Activated naive CD8-positive, alpha-beta T cell treated with anti-CD3 and anti-CD28 coated beads, Interleukin-2, amount 10 ng/mL, durations not matched to agents 7 days and 5 days (primary cell): ENCODE measurements around the gene REELD1. TPM values are rescaled to one million over a fixed set of nuclear protein-coding genes. Genes with fewer than 3 reads are reported as not detected.

ENCODE experiments used
- ATAC-seq: fragments of 150-1000 bp; cut with Tn5 transposase; one replicate; pipeline ENCODE4 v1.10.0; 2021; ENCODE audit warnings: low read depth, moderate library complexity
- POLR2A ChIA-PET: fragments of 350-600 bp; sonication (Branson Sonifier 250); formaldehyde crosslinking; loops from one replicate; lab custom pipeline; 2021; ENCODE audit warnings: antibody characterized with exemption; lab: Charles Lee
- DNase-seq: peaks from one replicate; pipeline ENCODE4 v3.0.0; 2021
- H3K27ac Mint-ChIP-seq: one replicate; pipeline ENCODE4 v1.8.0; 2022; ENCODE audit warnings: mild to moderate bottlenecking, mixed read lengths
- H3K27me3 Mint-ChIP-seq: one replicate; pipeline ENCODE4 v1.8.0; 2022; ENCODE audit warnings: mild to moderate bottlenecking, moderate library complexity, mixed read lengths
- H3K36me3 Mint-ChIP-seq: one replicate; pipeline ENCODE4 v1.8.0; 2021; ENCODE audit warnings: mild to moderate bottlenecking, mixed read lengths
- H3K4me1 Mint-ChIP-seq: one replicate; pipeline ENCODE4 v1.8.0; 2021; ENCODE audit warnings: mixed read lengths
- H3K4me3 Mint-ChIP-seq: one replicate; pipeline ENCODE4 v1.8.0; 2022; ENCODE audit warnings: mild to moderate bottlenecking, moderate library complexity, mixed read lengths
- H3K9me3 Mint-ChIP-seq: one replicate; pipeline ENCODE4 v1.8.0; 2021; ENCODE audit warnings: mixed read lengths
- total RNA-seq, 2 experiments: library from RNA; stranded (reverse); gene quantifications; one replicate each; pipeline ENCODE4 v1.2.3, GENCODE V29; 2021

Gene REELD1
- total RNA-seq, 2 experiments from 2014 or later = 0.28 to 0.55 TPM

DNA sequence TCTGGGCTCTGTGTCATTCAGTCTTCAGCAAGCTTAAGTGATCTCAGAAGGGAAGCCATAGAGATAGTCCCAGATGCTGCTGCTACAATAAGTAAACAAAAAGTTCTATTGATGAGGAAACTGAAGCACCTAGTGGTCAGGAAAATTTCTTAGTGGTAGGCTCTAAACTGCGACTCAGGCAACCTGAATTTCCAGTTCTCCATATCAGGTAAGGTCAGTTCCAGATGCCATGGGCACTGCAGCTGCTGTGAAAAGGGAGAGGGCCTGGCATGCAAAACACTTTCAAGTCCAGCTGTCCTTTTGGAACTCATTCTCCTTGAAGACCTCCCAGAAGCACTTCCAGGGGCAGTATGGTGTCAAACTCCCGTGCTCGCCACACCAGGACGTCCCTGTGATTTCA, 46.2 kb downstream of the REELD1 start:
- no peaks in the 10 kb centered on the region for H3K27me3 Mint-ChIP-seq
- peaks cover 10% of the 10 kb centered on the region for H3K36me3 Mint-ChIP-seq
- no peak overlapping the region for H3K27ac Mint-ChIP-seq
- no peak for DNase-seq
- no peaks in the 10 kb centered on the region for H3K4me1 Mint-ChIP-seq
- no peaks in the 10 kb centered on the region for H3K9me3 Mint-ChIP-seq
- POLR2A ChIA-PET = no interaction called here
- no peak for ATAC-seq
- no peak overlapping the region for H3K4me3 Mint-ChIP-seq

DNA sequence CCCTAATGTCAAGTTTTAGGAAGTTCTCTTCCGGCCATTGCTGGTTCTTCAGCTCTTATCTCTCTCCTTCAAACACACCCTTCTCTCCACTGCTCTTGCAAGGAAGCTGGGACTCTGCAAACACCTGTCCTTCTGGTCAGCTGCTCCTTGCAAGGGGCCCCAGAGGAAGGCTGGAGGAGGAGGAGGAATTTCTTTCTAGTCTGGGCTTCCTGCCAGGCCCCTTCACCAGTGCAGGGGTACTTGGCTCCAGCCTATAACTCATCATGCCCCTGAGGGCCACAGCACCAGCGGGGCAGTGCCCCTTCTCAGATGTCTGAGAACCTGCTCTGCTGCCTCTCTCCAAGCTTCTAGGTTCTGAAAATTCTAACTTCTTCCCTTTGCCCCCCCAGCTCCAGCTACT, 46.7 kb downstream of the REELD1 start:
- Mint-ChIP-seq H3K9me3 (no peaks in the 10 kb centered on the region), H3K4me1 (no peaks in the 10 kb centered on the region), H3K27ac (no peak overlapping the region), H3K4me3 (no peak overlapping the region), H3K36me3 (peaks cover 10% of the 10 kb centered on the region), H3K27me3 (no peaks in the 10 kb centered on the region)
- ATAC-seq (no peak), DNase-seq (no peak)
- POLR2A ChIA-PET = no interaction called here

DNA sequence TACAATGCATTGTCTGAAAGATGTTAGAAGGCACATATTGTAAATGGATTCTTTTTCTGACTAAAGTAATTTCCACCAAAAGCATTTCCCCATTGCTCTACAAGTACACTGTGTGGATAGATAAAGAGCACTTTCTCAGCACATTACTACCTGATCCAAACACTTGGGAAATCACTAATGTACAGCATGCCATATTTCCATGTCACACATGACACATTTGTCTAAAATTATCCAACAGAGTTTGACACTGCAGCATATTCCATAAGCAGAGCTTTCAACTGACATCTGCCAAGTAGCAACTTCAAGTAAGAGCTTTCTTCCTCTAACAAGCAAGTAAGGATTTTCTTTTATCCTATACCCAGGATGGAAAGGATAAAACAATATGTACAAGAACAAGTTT, 49.5 kb downstream of the REELD1 start:
- Mint-ChIP-seq H3K27ac (no peak overlapping the region), H3K9me3 (no peaks in the 10 kb centered on the region), H3K4me1 (no peaks in the 10 kb centered on the region), H3K4me3 (no peak overlapping the region), H3K36me3 (peaks cover 7% of the 10 kb centered on the region), H3K27me3 (no peaks in the 10 kb centered on the region)
- POLR2A ChIA-PET = no interaction called here
- ATAC-seq (no peak), DNase-seq (no peak)

DNA sequence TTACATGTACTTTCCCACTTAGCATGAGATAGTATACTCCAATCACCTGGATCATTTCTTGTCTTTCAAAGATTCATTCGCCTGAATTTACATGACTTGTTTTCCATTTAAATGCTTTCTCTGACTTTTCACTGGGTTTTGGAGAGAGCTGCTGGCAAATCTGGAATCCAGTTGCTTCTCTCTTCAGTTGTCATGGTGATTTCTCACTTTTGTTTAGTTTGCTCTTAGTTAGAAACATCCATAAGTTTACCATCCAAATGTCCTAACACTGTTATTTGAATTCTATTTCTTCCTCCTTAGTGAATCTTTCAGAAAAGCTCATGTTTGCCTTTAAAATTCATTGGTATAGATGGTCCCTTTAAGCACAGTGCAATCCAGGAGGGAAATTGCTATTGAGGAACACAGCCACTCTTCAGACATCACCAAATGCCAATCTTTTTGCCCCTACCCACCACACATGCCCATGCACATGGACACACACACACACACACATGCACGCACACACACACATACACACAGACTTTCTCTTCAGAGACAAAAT, 51.7 kb downstream of the REELD1 start:
- POLR2A ChIA-PET = no interaction called here
- DNase-seq = no peak
- Mint-ChIP-seq H3K27me3 (no peaks in the 10 kb centered on the region), H3K9me3 (no peaks in the 10 kb centered on the region), H3K4me1 (no peaks in the 10 kb centered on the region), H3K27ac (no peak overlapping the region), H3K4me3 (no peak overlapping the region), H3K36me3 (peaks cover 4% of the 10 kb centered on the region)
- ATAC-seq = no peak

DNA sequence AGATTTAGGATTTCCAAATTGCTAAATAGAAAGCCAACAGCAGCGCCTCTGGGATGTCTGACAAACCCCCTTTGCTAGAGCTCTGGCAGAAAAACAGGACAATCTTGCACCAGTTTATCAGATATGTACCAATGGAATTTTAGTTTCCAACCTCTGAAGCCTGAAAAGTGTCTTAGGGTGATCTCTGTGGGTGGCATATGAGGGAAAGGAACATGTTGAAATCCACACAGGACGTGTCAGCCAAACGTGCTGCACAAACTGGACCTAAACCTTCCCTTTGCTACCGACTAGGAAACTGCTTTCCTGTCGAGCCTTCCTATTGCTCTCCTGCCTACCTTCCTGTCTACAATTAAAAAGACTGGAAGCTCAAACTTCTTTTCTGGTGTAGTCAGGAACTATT, 53.5 kb downstream of the REELD1 start:
- POLR2A ChIA-PET = no interaction called here
- Mint-ChIP-seq H3K27ac (no peak overlapping the region), H3K36me3 (peaks cover 1% of the 10 kb centered on the region), H3K4me1 (no peaks in the 10 kb centered on the region), H3K4me3 (no peak overlapping the region), H3K27me3 (no peaks in the 10 kb centered on the region), H3K9me3 (no peaks in the 10 kb centered on the region)
- no peak for DNase-seq
- no peak for ATAC-seq

DNA sequence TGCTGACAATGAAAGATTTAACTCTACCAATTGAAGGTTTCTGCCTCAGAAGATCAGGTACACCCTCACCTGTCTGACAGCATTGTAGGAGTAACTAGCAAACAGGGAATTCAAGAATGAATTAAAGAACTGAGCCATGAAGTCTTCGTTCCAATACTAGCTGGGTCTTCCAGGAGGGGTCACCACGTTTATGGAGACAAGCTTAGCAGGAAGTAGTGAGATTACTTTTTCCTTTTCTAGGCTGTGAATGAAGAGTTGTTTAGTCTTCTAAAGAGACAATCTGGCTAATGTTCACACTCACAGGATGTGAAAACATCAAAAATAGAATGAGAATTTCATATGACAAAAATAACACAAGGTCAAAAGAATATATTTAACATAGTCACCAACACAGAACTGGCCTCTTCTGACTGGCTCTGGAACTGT, 54.9 kb downstream of the REELD1 start:
- H3K36me3 Mint-ChIP-seq = no peaks in the 10 kb centered on the region
- H3K27me3 Mint-ChIP-seq = no peaks in the 10 kb centered on the region
- ATAC-seq (no peak), DNase-seq (no peak)
- no peaks in the 10 kb centered on the region for H3K9me3 Mint-ChIP-seq
- H3K4me3 Mint-ChIP-seq = no peak overlapping the region
- no peaks in the 10 kb centered on the region for H3K4me1 Mint-ChIP-seq
- POLR2A ChIA-PET = no interaction called here
- H3K27ac Mint-ChIP-seq = no peak overlapping the region

DNA sequence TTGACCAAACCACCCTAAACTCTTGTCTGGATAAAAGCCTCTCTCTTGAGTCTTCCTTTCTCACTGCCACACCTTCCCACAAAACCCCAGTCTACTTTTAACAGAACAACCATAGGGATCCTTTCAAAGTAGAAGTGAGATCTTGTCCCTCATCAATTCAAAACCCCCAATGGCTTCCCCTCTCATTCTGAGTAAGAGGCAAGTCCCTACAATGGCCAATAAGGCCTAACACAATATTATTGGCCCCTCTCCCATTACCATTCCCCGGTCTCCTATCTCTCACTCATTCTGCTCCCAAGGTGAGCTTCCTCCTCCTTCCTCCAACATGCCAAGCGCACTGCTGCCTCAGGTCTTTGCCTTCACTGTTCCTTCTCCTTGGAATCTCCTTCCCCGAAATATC, 57.1 kb downstream of the REELD1 start:
- Mint-ChIP-seq H3K27me3 (no peaks in the 10 kb centered on the region), H3K36me3 (no peaks in the 10 kb centered on the region), H3K4me3 (no peak overlapping the region), H3K9me3 (no peaks in the 10 kb centered on the region), H3K4me1 (no peaks in the 10 kb centered on the region), H3K27ac (no peak overlapping the region)
- POLR2A ChIA-PET = no interaction called here
- DNase-seq (no peak), ATAC-seq (no peak)

DNA sequence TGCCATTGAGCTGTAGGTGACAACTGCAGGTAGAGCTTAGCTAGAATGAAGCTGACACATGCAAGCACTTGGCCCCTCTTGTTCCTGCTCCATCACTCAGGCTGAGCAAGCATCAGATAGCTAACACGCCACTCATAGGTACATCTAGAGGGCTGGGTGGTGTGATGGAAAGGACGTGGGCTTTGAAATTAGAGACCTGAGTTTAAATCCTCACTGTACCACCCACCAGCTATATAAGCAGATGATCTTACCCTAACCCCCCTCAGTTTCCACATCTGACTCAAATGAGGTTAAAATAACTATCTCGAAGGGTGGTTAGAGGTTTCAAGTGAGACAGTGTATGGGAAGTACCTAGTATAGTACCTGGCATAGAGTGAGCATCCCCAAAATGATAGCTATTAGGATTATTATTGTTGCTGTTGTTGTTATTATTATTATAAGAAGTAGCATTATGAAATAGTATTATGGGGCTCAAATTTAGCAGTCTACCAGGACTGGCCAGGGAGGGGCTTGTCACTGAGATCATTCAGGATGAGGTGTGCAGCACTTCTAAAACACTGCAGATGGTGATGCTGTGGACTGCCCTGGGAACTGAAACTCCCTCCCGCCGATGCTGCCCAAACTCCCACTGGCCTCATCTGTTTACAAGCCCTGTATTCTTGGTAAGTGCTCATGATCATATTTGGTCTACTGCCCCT, 59.0 kb downstream of the REELD1 start:
- Mint-ChIP-seq H3K36me3 (no peaks in the 10 kb centered on the region), H3K4me1 (no peaks in the 10 kb centered on the region), H3K27ac (no peak overlapping the region), H3K9me3 (no peaks in the 10 kb centered on the region), H3K4me3 (no peak overlapping the region), H3K27me3 (no peaks in the 10 kb centered on the region)
- POLR2A ChIA-PET = no interaction called here
- ATAC-seq (no peak), DNase-seq (no peak)

DNA sequence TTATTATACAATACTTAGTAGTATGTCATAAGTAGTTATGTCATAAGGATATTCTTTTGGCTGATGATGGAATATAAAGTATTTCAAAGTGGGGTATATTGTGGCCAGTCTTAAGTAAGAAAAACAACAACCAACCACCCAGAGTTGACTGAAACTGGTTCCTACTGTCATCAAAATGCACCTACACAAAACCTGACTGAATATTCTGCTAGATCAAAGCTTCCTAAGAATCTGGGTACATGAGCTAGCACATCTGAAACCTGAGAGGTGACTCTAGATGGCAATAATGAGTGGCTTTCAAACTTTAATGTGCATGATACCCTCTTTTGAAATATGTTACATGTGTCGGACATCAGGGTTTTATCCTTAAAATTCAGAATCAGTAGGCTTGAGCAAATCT, 60.4 kb downstream of the REELD1 start:
- Mint-ChIP-seq H3K36me3 (no peaks in the 10 kb centered on the region), H3K9me3 (no peaks in the 10 kb centered on the region), H3K27ac (no peak overlapping the region), H3K27me3 (no peaks in the 10 kb centered on the region), H3K4me1 (no peaks in the 10 kb centered on the region), H3K4me3 (no peak overlapping the region)
- no peak for ATAC-seq
- POLR2A ChIA-PET = no interaction called here
- no peak for DNase-seq

DNA sequence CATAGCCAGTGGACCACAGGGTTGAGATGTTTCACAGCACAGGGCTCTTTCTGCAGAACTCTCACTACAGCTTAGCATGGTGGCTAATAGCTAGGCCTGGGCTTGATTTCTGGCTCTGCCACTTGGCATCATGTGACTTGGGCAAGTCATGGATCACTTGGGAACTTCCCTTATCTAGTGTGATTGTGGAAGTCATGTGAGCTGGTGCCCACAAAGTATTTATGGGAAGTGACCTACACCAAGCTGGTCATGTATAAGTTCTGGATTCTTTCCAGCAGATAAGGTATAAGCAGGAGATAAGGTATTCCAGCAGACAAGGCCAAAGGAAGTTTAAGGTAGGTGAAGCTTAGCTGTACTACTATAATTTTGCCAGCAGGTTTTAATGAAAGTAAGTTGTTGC, 61.0 kb downstream of the REELD1 start:
- POLR2A ChIA-PET = no interaction called here
- H3K36me3 Mint-ChIP-seq = no peaks in the 10 kb centered on the region
- ATAC-seq = no peak
- no peaks in the 10 kb centered on the region for H3K27me3 Mint-ChIP-seq
- H3K4me1 Mint-ChIP-seq = no peaks in the 10 kb centered on the region
- H3K27ac Mint-ChIP-seq = no peak overlapping the region
- no peak overlapping the region for H3K4me3 Mint-ChIP-seq
- no peaks in the 10 kb centered on the region for H3K9me3 Mint-ChIP-seq
- no peak for DNase-seq

DNA sequence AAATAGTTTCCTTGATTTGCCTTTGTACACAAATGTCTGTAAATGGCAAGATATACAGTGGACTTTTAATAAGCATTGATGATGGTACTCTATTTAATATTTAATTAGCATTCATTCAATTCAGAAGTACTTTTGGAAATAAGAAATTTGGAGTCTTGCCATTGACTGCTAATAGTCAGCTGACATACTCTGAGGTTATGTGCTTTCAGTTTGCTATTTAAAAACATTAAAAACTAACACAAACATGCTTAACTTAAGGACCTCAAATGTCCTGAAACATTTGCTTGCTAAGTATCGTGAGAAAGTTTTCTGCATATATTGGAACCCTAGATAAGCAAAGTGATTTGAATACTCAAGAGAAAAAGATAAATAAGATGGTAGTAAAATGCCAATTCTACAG, 64.6 kb downstream of the REELD1 start:
- no peaks in the 10 kb centered on the region for H3K4me1 Mint-ChIP-seq
- no peak overlapping the region for H3K27ac Mint-ChIP-seq
- no peak for ATAC-seq
- no peak overlapping the region for H3K4me3 Mint-ChIP-seq
- POLR2A ChIA-PET = no interaction called here
- no peaks in the 10 kb centered on the region for H3K27me3 Mint-ChIP-seq
- no peaks in the 10 kb centered on the region for H3K9me3 Mint-ChIP-seq
- H3K36me3 Mint-ChIP-seq = peaks cover 2% of the 10 kb centered on the region
- DNase-seq = no peak

Other genes starting within 250 kb of the REELD1 start
- gene LSM6, start 38.8 kb upstream of the REELD1 start, total RNA-seq = 10 to 100 TPM; 54.7 to 54.9 TPM